GM20431 (cell line): Measurements from ENCODE around the gene ZC3H10.

ENCODE experiments used
- in situ Hi-C: fragments of 300-500 bp; cut with MseI, MboI; formaldehyde crosslinking; loops from one replicate; pipeline ENCODE4 v1.15.0; 2020; ENCODE audit warnings: low sequenced_read_pairs; ENCODE audit not compliant: unreplicated experiment

Gene ZC3H10

DNA sequence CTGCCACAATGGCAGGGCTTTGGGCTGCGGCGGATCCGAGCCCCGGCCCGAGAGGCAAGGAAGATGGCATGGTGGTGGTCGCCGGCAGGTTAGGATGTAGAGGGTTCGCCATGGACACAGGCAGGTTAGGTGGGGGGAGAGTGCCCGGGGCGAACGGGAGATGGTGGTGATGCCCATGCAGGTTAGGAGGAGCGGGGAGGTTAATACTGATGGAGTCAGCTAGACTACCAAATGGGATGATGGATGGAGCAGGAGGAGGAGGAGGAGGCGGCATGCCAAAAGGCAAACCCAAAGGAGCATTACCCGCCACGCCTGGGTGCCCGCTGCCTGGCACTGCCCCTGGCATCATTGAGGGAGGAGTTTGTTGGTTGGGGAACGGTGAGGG, 46.3 kb downstream of the ZC3H10 start:
- in situ Hi-C loops = no loop called here

DNA sequence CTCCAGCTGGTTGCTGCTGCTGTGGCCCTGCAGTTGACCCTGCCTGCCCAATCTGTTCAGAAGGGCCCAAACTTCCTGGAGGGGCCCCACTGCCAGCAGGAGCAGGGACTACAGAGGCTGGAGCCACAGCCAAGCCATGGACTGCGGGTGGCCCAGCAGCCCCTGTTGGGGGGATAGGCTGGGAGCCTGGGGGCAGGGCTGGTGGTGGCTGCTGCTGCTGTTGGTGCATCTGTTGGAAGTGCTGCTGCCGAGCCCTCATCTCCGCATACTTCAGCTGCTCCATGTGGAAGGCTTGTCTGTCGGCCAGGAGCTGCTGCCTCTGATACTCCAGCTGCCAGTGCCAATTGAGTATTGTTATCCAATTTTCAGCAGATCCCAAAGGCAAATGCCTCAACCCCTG, 47.3 kb downstream of the ZC3H10 start:
- in situ Hi-C loops = no loop called here

DNA sequence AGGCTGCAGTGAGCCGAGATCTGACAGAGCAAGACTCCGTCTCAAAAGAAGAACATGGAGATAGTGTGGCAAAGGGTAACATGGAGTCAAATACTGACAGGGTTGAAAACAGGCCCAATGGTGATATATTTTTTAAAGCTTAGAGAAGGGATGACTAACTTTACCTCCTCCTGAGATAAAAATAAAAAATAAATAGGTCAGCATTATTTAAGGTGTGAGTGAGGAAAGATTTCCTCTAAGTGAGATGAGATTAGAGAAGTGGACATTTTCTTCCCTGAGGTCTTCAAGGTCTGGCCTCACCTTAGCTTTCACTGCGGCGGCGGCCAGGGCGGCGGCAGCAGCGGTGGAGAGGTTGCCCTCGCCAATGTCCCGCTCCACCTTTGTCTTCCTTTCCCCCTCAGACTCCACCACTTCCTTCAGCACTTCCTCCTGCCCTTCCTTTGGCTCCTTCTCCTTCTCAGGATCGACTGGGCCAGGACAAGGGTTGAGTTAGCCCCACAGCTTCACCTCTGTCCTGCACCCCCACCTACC, 51.2 kb downstream of the ZC3H10 start:
- in situ Hi-C loops = no loop called here

DNA sequence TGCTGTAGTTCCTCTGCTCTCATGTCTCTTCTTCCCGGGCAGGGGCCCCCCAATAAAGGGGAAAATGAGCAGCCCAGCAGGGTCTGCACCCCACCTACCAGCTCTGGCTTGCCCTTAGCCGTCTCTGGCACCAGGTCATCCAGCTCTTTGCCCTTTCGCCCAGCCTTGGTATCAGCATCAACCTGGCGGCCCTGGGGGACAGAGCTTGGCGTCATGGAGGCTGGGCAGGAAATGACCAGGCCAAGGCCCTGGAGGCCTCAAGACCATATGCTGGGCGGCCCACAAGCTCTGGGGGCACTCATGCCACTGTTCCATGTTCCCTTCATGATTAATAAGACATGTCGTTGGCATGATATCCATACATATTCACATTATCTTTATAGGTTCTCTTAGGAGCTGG, 54.8 kb downstream of the ZC3H10 start:
- in situ Hi-C loops = no loop called here
